Stimulated activated CD4-positive, alpha-beta T cell treated with anti-CD3 and anti-CD28 coated beads, TNF-alpha, amount 100 ng/mL, for 1 hour (primary cell): Measurements from ENCODE around the gene ADCY2.

Experiments
- DNase-seq, 3 donors: peaks; one replicate each; pipeline ENCODE4 v3.0.0-alpha.2; 2020; ENCODE audit warnings: low read depth in 3 of 3, low spot score in 1 of 3

Gene ADCY2

DNA sequence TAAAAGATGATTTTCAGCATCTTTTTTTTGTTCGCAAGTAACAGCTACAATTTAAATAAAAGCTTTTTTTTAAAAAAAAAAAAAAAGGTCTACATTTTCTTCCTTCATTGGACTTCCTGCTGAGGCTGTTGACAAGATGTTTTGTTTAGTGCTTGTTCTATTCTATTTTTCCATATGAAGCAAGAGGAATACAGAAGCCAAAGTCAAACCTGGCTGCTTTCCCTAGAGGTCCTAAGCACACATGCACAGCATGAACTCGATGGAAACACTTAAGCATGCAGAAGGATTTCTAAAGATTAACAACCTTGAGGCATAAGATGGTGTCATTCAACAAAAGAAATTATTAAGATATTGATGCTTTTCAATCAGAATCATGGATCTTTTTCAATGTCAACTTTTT is 105.1 kb downstream of the ADCY2 start:
- DNase-seq = no peak

DNA sequence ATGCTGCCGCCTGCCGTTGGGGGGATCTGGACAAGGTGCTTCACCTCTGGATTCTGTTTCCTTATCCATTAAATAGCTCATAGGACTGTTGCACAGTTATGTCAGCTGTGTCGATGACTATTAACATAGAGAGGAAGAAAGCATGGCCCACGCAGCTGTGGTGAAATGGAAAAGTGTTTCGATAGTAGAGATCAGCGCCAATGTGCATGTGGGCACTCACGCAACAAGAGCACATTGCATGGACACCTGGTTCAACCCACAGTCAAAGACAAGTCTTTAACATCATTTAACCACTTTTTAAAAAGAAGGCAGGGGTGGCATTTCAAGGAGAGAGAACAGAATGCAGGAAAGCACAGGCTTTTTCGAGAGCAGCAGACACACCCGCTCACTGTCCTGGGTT is 107.6 kb downstream of the ADCY2 start:
- no peak for DNase-seq

DNA sequence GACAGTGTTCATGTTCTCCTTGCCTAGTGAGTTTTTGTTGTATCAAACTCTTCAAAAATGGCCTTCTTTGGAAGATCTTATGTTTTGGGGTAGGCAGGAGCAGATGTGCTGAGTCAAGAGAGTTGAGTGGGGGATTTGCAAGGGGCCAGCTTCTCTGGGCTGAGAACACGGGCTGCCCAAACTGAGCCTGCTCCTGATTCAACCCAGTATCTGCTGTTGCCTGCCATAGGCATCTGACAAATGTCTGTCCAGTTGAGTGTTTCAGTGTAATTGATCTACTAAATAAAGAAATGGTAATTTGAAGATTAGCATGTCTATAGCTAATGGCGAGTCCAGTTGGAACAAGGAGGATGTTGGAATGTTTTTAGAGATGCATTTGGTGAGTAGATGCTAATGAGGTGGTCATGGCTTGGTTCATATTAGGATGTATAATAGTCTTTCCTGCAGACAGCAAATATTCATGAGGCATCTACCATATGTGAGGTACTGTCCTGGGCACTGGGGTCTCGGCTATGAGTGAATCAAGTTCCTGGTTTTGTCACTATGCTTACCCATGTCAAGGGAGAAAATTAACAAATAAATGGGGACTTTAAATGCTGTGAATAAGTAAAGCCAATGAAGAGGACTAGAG is 119.5 kb downstream of the ADCY2 start:
- no peak for DNase-seq

DNA sequence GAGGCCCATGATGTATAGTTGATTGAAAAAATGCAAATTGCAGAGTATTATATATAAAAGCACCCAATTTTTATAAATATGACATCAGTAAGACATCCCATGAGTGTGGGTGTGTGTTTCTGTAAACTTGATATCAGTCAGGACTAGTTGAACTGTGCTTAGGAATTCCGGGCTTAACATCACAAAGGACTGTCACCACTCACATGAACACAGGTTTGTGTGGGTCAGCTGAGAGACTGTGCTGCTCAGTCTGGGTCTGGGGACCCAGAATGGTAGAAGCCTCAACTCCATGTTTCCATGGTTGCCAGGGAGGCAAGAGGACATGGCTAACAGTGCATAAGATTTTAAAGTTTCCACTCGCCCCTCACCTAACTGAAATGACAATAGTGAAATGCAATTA is 120.3 kb downstream of the ADCY2 start:
- DNase-seq = no peak

DNA sequence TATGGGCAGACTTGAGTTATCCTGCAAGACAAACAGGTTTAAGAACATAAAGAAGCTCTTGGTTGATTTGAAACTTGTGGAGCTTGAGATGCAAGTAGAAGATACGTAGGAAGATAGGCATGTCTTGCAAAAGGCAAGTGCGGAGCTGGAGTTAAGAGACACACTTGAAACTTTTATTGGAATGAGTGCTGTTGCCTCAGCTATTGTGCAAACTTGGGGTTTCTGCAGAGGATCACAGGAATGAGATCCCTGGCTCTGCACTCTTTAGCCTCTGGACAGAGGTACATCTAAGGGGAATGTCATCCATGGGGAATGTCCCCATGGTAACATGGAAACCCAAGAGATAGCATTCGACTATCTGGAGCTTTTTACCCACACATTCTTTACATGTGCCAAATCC is 121.1 kb downstream of the ADCY2 start:
- no peak for DNase-seq

DNA sequence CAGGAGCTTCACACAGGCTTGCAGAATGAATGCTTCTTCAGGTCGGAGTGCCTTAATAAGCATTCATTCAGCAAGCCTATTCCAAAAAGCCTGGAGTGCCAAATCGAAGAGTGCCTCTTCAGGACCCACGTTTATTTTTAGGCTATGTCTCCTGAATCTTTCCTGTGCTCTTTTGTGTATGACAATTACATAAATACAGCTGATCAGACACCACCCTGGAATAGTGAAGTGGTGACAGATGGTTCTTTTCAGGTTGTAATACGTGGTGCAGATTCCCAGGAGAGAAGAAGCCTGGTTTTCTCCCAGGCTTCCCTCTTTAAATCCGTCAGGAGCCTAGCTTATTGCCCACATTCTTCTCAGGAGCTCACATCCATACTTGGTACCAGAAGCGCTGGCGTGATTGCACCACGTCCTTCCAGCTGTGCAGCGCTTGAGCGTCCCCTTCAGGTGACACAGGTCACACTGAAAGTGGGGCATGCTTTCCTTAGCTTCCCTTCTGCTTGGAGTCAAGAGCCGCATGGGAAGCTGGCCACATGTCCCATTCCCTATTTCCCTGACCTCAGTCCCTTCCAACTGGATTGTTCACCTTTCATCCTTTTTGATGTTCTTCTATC is 123.1 kb downstream of the ADCY2 start:
- no peak for DNase-seq

DNA sequence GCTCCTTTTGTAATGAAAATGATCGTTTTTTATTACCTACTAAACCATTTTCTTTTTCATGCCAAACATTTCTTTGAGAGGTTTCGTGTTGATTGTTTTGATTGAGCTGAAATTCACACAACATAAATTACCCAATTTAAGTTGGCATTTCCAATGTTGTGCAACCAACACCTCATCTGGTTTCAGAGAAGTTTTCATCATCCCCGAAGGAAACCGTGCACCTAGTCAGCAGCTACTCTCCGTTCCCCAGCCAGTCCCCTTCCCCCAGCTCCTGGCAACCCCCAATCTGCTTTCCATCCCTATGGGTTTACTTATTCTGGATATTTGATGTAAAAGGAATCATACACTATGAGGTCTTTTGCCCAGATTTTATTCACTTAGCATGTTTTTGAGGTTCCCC is 123.6 kb downstream of the ADCY2 start:
- DNase-seq = no peak

DNA sequence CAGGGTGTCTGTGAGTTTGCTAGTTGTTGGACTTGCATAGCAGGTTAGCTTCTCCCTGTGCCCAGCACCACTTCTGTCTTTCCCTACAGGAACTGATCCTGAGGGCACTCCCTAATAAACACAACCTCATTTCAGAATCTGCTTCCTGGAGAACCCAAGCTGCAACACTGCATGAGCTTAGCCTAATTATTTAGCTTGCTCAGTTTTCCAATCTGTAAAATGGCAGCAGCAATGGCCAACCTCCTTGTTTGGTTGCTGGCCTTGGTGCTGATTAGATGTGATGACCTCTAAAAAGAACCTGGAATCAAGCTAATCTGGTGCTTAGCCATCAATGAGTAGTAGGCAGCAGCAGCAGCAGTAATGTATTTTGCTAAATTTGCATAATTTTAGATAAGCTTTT is 133.9 kb downstream of the ADCY2 start:
- DNase-seq = no peak

DNA sequence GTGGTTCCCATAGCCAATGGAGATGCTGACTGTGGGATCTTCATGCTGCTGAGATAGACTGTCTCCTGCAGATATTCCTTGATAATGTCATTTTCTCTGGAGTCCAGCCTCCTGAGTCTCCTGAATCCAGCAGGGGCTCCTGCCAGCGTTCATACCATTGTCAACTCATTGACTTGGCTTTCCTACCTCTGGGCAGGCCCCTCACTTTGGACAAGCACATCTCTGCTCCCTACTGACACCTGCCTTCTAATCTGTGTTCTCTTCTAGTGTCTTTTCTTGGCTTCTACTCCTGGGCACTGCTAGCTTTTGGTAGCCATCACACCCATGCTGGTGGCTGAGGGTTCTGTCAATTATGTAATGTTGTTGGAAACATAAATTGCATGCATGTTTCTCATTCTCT is 138.0 kb downstream of the ADCY2 start:
- no peak for DNase-seq

DNA sequence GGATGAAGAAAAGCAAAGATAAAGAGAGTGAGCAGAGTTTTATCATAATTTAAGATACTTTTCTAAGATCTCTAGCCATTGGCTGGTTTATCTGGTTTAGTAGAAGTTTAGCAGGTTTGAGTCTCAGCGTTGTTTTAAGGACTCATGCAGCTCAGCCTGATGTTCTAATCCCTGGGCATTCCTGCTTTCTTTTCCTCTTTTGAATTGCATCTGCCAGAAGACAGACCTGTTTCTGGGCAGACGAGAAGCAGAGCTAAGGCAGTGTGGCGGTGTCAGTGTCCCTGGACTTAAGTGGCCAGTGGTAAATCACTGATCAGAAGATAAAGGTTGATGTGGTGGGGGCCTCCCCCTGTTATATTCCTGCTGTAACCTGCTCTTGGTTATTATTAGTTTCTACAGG is 138.6 kb downstream of the ADCY2 start:
- no peak for DNase-seq

DNA sequence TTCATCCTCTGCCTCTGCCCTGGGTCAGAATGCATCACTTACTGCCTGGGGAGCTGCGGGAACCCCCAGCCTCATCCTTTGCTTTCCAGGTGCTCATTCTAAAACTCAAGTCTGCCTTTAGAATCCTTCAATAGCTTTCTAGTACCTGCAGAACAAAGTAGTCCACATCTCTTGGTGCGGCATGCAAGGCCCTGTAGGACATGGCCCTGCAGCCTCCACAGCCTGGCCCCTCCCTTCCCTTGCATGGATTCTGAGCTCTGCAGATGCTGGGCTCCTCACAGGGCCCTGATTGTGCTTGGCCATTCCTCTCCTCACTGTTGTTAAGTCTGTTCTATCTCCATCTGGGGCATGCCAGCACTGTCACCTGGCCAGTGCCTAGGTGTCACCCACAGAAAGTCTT is 141.6 kb downstream of the ADCY2 start:
- DNase-seq = no peak

DNA sequence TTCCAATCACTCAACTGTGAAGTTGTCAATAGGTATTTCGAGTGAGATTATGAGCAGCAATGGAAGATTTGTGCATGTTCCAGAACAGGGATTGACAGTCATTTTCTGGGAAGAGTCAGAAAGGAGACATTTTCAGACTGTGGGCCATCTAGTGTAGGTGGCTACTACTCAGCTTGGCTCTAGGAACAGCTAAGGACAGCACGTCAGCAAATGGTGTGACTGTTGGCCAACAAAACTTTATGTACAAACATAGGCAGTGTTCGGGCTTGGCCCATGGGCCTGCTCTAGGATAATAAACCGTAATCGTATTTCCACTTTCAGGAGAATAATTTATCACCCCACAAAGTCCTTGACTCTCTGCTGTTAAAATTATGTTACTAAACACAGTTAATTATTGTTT is 143.6 kb downstream of the ADCY2 start:
- no peak for DNase-seq

DNA sequence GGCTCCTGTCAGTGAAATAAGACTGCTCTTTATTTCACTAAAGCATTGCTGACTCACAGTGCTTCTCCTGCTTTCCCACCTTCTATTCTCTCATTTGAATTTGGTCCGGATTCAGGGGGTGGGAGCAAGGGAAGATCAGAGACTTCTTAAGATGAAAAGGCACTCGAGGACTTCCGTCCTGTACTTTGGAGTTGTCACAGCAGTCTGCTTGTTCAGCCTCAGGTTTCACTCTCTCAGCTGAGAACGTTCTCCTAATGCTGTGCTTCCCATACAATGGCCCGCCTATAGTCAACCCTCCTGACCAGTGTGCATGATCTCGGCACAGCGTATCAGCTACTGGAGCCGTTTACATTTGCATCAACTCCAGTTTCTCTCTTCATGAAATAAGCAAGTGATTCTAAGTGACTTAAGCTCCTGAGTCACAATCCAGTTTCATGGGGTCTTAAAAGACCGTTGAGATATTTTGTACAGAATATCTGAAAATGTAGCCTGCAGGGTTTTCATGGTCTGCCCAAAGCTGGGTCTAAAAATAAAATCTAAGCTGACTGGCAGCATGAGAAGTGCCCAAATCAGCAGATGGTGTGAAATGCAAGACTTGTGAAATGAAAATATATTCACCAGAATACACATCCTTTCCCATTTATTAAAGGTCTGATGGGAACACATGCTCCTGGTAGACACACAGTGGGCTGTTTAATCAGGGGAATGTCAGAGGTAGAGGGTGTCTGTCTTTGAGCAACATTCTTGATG is 145.0 kb downstream of the ADCY2 start:
- DNase-seq = no peak

DNA sequence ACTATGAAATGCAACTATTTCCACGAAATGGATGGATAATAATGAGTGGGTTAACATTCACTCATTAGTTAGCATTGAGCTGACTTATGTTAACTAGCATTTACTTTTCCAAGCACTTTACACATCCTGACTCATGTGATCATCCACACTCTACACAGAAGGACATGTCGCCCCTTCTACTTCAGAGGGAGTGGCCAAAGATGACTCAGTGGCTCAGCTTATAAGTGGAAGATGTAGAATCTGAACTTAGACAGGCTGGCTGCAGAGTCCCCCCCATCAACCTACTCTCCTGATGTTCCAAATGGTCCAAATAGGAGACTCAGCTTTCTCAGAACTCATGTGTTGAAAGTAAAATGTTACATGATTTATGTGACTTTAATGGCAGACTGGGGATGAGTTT is 146.0 kb downstream of the ADCY2 start:
- DNase-seq = no peak

DNA sequence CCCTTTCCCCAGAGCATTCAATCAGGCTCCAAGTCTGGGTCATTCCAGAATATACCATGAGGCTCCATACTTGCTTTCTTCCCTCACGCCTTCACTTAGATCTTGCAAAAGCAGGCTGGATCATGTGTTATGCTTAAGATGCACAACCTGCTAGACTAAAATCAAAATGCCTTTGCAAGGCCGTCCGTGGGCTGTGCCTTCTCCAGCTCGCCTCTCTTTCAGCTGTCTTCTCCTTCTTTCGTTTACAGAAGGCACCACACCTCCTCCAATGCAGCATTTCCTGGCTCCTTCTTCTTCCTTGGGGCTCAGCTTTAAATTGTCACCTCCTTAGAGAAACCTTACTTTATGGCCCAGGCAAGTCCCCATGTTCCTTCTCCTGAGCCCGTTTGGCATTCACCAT is 150.6 kb downstream of the ADCY2 start:
- no peak for DNase-seq

DNA sequence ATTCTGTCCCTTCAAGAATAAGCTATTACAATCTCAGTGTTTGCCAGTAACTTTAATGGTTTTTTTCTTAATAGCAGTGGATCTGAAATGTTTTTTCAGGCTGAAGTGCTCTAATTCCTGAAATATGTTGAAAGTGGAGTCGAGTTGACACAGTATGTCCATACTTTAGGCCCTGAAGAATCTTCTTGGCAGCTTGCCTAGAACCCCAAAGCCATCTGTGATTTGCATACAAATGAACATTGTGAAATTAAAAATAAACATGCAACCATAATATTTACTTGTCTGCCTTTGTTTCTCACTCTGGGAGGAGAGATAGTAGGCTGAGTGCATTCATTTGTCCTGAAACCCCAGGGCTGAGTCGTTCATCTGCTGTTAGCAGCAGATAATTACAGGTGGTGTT is 152.7 kb downstream of the ADCY2 start:
- DNase-seq = no peak

DNA sequence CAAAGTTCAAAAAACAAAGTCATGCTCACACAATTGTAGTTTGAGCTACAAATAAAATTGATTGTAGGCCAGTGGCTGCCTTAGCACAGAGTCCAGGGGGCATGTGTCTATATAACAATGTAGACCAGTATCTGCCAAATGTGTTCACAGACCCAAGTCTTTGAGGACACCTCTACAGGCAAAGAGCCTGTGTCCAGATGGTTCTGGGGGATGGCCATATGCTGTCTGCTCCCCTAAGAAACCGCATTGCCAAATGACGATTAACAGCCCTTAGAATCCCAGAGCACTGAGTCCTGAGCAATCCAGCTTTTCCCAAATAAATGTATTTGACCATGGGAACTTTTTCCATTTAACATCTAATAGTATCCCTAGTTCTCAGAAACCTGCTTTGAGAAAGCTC is 169.6 kb downstream of the ADCY2 start:
- DNase-seq = no peak

DNA sequence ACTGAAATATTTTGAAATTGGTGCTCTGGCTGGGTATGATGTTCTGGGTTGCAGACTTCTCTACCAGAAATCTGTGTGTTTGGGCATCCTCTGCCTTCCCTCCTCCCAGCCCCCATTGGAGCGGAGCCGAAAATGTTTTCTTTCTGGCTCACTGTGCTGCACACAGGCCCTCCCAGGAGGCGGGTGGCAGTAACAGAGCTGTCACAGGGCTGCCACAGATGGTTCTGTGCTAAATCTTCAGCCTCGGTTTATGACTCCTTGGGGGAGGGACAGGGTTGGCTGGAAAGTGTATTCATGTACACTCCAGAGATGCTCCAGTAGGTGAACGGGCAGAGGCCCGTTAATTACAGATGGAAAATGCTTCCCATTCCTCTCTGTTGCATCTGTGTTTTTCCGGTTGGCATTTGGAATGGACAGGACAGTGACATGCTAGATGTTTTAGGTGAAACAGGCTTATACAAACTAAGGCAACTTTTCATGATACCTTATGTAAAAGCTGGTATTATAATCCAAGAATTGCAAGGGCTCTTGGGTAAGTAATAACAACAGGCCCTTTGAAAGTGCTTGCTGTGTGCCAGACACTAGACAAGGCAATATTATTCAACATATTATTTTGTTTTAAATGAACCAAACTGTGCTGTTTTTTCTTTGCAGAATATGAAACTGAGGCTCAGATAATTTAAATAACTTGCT is 180.2 kb downstream of the ADCY2 start:
- no peak for DNase-seq

DNA sequence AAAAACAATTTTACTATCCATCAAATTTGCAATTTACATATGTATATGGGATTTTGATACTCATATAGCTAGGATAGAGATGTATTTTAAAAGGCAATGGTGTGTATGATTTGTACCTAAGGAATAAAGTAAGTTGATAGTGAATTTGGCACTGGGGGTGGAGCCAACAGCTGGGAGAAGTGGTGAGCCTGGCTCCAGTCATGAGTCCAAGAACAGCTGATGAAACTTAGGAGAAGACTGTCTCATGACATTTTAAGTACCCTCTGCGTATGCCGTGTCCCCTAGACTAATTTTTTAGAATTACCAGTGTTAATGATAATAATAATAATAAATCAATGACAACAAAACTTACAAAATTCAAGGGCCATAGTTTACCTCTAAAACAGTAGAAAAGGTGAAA is 181.4 kb downstream of the ADCY2 start:
- DNase-seq = no peak

DNA sequence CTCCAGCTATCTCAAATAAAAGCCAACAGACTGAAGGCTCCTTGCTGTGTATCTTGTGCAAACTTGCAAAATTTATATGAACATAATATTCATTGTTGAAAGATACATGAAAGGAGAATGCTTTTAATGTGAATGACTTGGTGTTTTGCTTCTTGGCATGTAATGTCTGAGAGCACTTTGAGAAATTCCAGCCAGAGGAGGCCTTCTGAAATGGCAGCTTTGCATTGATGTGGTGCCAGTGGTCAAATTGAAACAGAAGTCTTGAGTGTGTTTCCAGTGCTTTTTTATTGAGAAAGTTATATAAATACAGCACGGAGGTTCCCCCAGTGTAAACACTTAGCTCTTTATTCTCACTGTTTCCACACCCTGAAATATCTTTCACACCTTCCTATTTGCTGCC is 182.1 kb downstream of the ADCY2 start:
- no peak for DNase-seq

DNA sequence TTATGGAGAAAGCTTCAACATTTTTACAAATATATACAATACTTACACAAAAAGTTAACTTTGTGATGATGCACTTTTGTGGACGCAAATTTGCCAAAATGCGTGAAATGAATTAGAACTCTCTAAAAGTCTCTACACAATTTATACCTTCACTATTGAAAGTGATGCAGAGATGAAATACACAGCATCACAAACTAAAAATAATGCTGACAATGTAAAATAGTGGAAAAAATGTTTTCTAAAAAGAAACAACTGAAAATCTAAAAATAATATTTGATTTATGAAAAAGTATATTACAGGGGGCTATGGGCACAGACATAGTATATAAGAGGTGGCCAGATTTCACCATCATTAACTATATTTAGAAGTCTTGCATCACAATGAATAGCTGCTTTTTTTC is 188.8 kb downstream of the ADCY2 start:
- DNase-seq = no peak

DNA sequence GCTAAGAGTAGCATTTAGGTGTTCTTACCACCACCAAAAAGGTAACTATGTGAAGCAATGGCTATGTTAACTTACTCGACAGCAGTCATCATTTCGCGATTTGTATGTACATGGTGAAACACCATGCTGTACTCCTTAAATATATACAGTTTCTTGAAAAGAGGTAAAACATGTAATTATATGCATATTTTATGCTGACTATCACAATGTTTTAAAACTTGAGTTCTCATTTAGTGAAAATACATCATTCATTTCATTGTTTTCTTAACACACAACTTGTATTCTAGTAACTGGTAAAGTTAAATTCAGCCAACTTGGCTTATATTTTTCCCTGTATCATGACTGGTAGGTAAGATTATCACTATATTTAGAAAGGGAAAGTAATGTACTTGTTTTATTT is 189.9 kb downstream of the ADCY2 start:
- no peak for DNase-seq
